H1 (cell line): ENCODE results near the gene ZNF140. TPM values are rescaled to one million over a fixed set of nuclear protein-coding genes. Genes with fewer than 3 reads are reported as not detected.
A peak's percentile ranks its signal among the peaks of the same experiment; 100 is the strongest.

ENCODE experiments used
- CTCF ChIA-PET: fragments of 300-600 bp; sonication (Branson Sonifier 250); formaldehyde crosslinking; loops from one replicate; lab custom pipeline; 2021; ENCODE audit not compliant: partially characterized antibody; lab: Charles Lee
- POLR2A ChIA-PET: fragments of 300-600 bp; sonication (Branson Sonifier 250); formaldehyde crosslinking; loops from one replicate; lab custom pipeline; 2021; ENCODE audit warnings: inconsistent platforms; ENCODE audit not compliant: partially characterized antibody; lab: Charles Lee
- DNase-seq, 2 experiments: peaks; one replicate each; pipeline versions ENCODE4 v3.0.0 to v3.0.0-alpha.2; 2010 to 2022; ENCODE audit warnings: low spot score in 2 of 2, low read depth in 1 of 2, mixed read lengths in 1 of 2
- FAIRE-seq: peaks from 2 replicates; lab custom pipeline; 2011; peaks lifted over from hg19 to GRCh38; lab: Jason Lieb, UNC
- H2AFZ ChIP-seq: 2 replicates; pipeline ENCODE4 v1.8.1; 2012; ENCODE audit warnings: low read length, inconsistent platforms
- H2AK5ac ChIP-seq: 2 replicates; pipeline ENCODE4 v1.6.1; 2013; ENCODE audit warnings: low read depth, low read length
- H2BK120ac ChIP-seq: replicated peaks from 2 replicates; pipeline ENCODE3; 2013; ENCODE audit warnings: low read depth, low read length, inconsistent platforms
- H2BK12ac ChIP-seq: 2 replicates; pipeline ENCODE4 v1.6.1; 2013; ENCODE audit warnings: low read depth, low read length
- H2BK15ac ChIP-seq: 2 replicates; pipeline ENCODE4 v1.6.1; 2013; ENCODE audit warnings: low read length
- H2BK20ac ChIP-seq: 2 replicates; pipeline ENCODE4 v1.6.1; 2013; ENCODE audit warnings: low read length
- H2BK5ac ChIP-seq: 2 replicates; pipeline ENCODE4 v1.6.1; 2013; ENCODE audit warnings: low read depth, low read length
- H3K14ac ChIP-seq: 2 replicates; pipeline ENCODE4 v1.6.1; 2013; ENCODE audit warnings: inconsistent platforms; ENCODE audit not compliant: insufficient read length
- H3K18ac ChIP-seq: 2 replicates; pipeline ENCODE4 v1.6.1; 2013; ENCODE audit warnings: low read length; ENCODE audit errors: extremely low read depth
- H3K23ac ChIP-seq: 2 replicates; pipeline ENCODE4 v1.6.1; 2013; ENCODE audit warnings: inconsistent platforms; ENCODE audit not compliant: insufficient read length
- H3K23me2 ChIP-seq: 2 replicates; pipeline ENCODE4 v1.6.1; 2013; ENCODE audit warnings: low read depth, low read length
- H3K27ac ChIP-seq: 2 replicates; pipeline ENCODE4 v1.6.1; 2011; ENCODE audit warnings: low read depth, low read length, inconsistent platforms
- H3K27me3 ChIP-seq, 4 experiments: replicated peaks in 1 of 4; 1 replicate in 1 of 4; 2 replicates in 3 of 4; pipeline versions ENCODE4 v1.6.1 to v1.8.1; 2011 to 2013; ENCODE audit warnings: low read length in 3 of 4, mild to moderate bottlenecking in 3 of 4, inconsistent platforms in 2 of 4, mixed read lengths in 2 of 4, moderate library complexity in 1 of 4; ENCODE audit not compliant: control insufficient read depth in 3 of 4, insufficient read depth in 3 of 4; ENCODE audit errors: extremely low read depth in 1 of 4
- H3K36me3 ChIP-seq, 4 experiments: 2 replicates each; pipeline versions ENCODE4 v1.6.1 to v1.8.1; 2011 to 2013; ENCODE audit warnings: mild to moderate bottlenecking in 4 of 4, low read length in 3 of 4, moderate library complexity in 2 of 4, control low read depth in 1 of 4, inconsistent platforms in 1 of 4; ENCODE audit not compliant: insufficient read depth in 4 of 4, control insufficient read depth in 2 of 4
- H3K4ac ChIP-seq: replicated peaks from 2 replicates; pipeline ENCODE3; 2013; ENCODE audit warnings: low read length, low read depth, mixed read lengths, inconsistent platforms; ENCODE audit not compliant: insufficient read length
- H3K4me1 ChIP-seq, 4 experiments: replicated peaks in 1 of 4; 1 replicate in 1 of 4; 2 replicates in 3 of 4; pipeline versions ENCODE4 v1.6.1 to v1.8.1; 2011 to 2013; ENCODE audit warnings: low read length in 3 of 4, inconsistent platforms in 2 of 4, mixed read lengths in 1 of 4; ENCODE audit not compliant: insufficient read depth in 4 of 4, control insufficient read depth in 3 of 4
- H3K4me2 ChIP-seq, 2 experiments: 2 replicates each; pipeline versions ENCODE4 v1.6.1 to v1.8.1; 2011 to 2013; ENCODE audit warnings: low read depth in 2 of 2, low read length in 2 of 2, control low read depth in 1 of 2, inconsistent platforms in 1 of 2, mild to moderate bottlenecking in 1 of 2; ENCODE audit not compliant: insufficient read depth in 1 of 2
- H3K4me3 ChIP-seq, 4 experiments: fragments of 200-600, 300-600 bp in 1 of 4; sonication (generic), shearing (Covaris generic), sonication (Bioruptor Twin) in 1 of 4; 2 replicates each; pipeline versions ENCODE4 v1.5.1 to v1.8.1; 2011 to 2016; ENCODE audit warnings: low read length in 4 of 4, low read depth in 3 of 4, control low read depth in 2 of 4, inconsistent platforms in 2 of 4, mild to moderate bottlenecking in 2 of 4, mixed read lengths in 1 of 4, moderate library complexity in 1 of 4; ENCODE audit not compliant: insufficient read depth in 2 of 4; ENCODE audit errors: extremely low read depth in 1 of 4
- H3K56ac ChIP-seq: replicated peaks from 2 replicates; pipeline ENCODE3; 2013; ENCODE audit warnings: low read depth, mild to moderate bottlenecking, mixed read lengths, low read length, inconsistent platforms; ENCODE audit not compliant: insufficient read length
- H3K79me1 ChIP-seq: 2 replicates; pipeline ENCODE4 v1.6.1; 2013; ENCODE audit warnings: low read depth, low read length, control low read depth
- H3K79me2 ChIP-seq, 2 experiments: 2 replicates each; pipeline versions ENCODE4 v1.6.1 to v1.8.1; 2012 to 2013; ENCODE audit warnings: low read length in 2 of 2, mild to moderate bottlenecking in 2 of 2, inconsistent platforms in 1 of 2; ENCODE audit not compliant: insufficient read depth in 2 of 2, control insufficient read depth in 1 of 2
- H3K9ac ChIP-seq, 4 experiments: replicated peaks in 1 of 4; 1 replicate in 1 of 4; 2 replicates in 3 of 4; pipeline versions ENCODE4 v1.6.1 to v1.8.1; 2011 to 2013; ENCODE audit warnings: low read depth in 3 of 4, low read length in 3 of 4, control low read depth in 2 of 4, mild to moderate bottlenecking in 2 of 4, moderate library complexity in 2 of 4, inconsistent platforms in 1 of 4; ENCODE audit errors: extremely low read depth in 1 of 4
- H3K9me3 ChIP-seq, 2 experiments: 2 replicates each; pipeline versions ENCODE4 v1.6.1 to v1.8.1; 2012 to 2013; ENCODE audit warnings: mild to moderate bottlenecking in 2 of 2, moderate library complexity in 2 of 2, control low read depth in 1 of 2, inconsistent platforms in 1 of 2, low read depth in 1 of 2, low read length in 1 of 2, mixed read lengths in 1 of 2; ENCODE audit not compliant: insufficient read depth in 2 of 2
- H4K20me1 ChIP-seq, 2 experiments: replicated peaks in 1 of 2; 2 replicates each; pipeline versions ENCODE3 to v1.8.1; 2011 to 2013; ENCODE audit warnings: inconsistent platforms in 2 of 2, low read length in 2 of 2, mild to moderate bottlenecking in 1 of 2; ENCODE audit not compliant: insufficient read depth in 2 of 2, control insufficient read depth in 1 of 2
- H4K5ac ChIP-seq: 2 replicates; pipeline ENCODE4 v1.6.1; 2013; ENCODE audit warnings: low read length, low read depth, mixed read lengths, inconsistent platforms; ENCODE audit not compliant: insufficient read length
- H4K8ac ChIP-seq: 2 replicates; pipeline ENCODE4 v1.8.0; 2013; ENCODE audit warnings: mild to moderate bottlenecking, moderate library complexity, low read length, inconsistent platforms; ENCODE audit not compliant: insufficient read depth; ENCODE audit errors: extremely low read depth
- H4K91ac ChIP-seq: replicated peaks from 2 replicates; pipeline ENCODE3; 2013; ENCODE audit warnings: low read length, mixed read lengths, inconsistent platforms; ENCODE audit not compliant: insufficient read length
- ATF2 ChIP-seq: IDR thresholded peaks from 2 replicates; pipeline ENCODE4 v1.6.1; 2012; ENCODE audit warnings: low read length, inconsistent platforms
- BACH1 ChIP-seq: IDR thresholded peaks from 2 replicates; pipeline ENCODE4 v1.6.1; 2012; ENCODE audit warnings: low read length, improper control_type of control experiment
- GTF2F1 ChIP-seq: IDR thresholded peaks from 2 replicates; pipeline ENCODE4 v1.6.1; 2012; ENCODE audit warnings: low read depth, low read length, improper control_type of control experiment, borderline replicate concordance
- KDM1A ChIP-seq: fragments of 200-600, 300-600 bp; sonication (generic); IDR thresholded peaks from 2 replicates; pipeline ENCODE4 v1.7.1; 2016; ENCODE audit warnings: mild to moderate bottlenecking, low read length, borderline replicate concordance
- KDM4A ChIP-seq: IDR thresholded peaks from one replicate; pipeline ENCODE4 v1.7.1; 2012; ENCODE audit warnings: low read depth, mild to moderate bottlenecking, moderate library complexity, low read length, inconsistent platforms; ENCODE audit not compliant: severe bottlenecking
- MAFK ChIP-seq: IDR thresholded peaks from 2 replicates; pipeline ENCODE4 v1.6.1; 2012; ENCODE audit warnings: low read depth, mild to moderate bottlenecking, improper control_type of control experiment, low read length
- SIX5 ChIP-seq: IDR thresholded peaks from 2 replicates; pipeline ENCODE4 v1.6.1; 2011; ENCODE audit warnings: mild to moderate bottlenecking, low read depth, low read length
- TAF7 ChIP-seq: optimal IDR thresholded peaks from 2 replicates; pipeline ENCODE3; 2011; ENCODE audit warnings: low read depth, mild to moderate bottlenecking, inconsistent platforms, low read length, moderate library complexity, borderline replicate concordance
- WGBS, 2 experiments: shearing (Covaris generic) in 1 of 2; methylation state at CpG; one replicate each; pipeline versions ENCODE4 v1.1.6 to v1.1.7; 2013 to 2015; ENCODE audit warnings: low lambda C conversion rate in 2 of 2, mixed read lengths in 2 of 2, inconsistent platforms in 1 of 2, low coverage in 1 of 2, missing lambda C conversion rate in 1 of 2; ENCODE audit not compliant: insufficient replicate concordance in 2 of 2, insufficient coverage in 1 of 2, insufficient read length in 1 of 2; ENCODE audit errors: extremely low coverage in 1 of 2, missing lambda C conversion rate in 1 of 2; 5-methylcytosine and 5-hydroxymethylcytosine counted together
- polyA plus RNA-seq, 7 experiments: library from polyadenylated mRNA; depleted of rRNA in 3 of 7; stranded (reverse) in 5 of 7; unstranded in 2 of 7; fragments of >200 nt in 5 of 7; fragments of 200-250 nt in 2 of 7; gene quantifications; 1 replicate in 5 of 7; 2 replicates in 1 of 7; 4 replicates in 1 of 7; pipeline versions ENCODE4 v1.2.1 to v1.2.3, GENCODE V29; 2011 to 2013; ENCODE audit warnings: missing spikeins in 2 of 7, mixed read lengths in 2 of 7
- total RNA-seq: library from RNA; stranded (reverse); fragmentation: NEBNext Ultra II Directional; extraction: Animal tissue kit (Norgen Biotek cat#: 25700); gene quantifications from 2 replicates; pipeline ENCODE4 v1.2.1, GENCODE V29; 2021

ZNF140 gene
- total and polyA plus RNA-seq, 2 of the 8 experiments (the other 6 are each of a cell fraction or from before 2014, with no cell fraction given): 7.5 to 14.3 TPM

- no peak within 1 kb of the TSS; the same call in 1 of the 2 replicates for H2AFZ ChIP-seq
- no peak within 1 kb of the TSS for H3K14ac ChIP-seq
- no peak within 1 kb of the TSS for H2BK20ac ChIP-seq
- no peaks in the 10 kb centered on the region for H3K4me1 ChIP-seq
- peak within 1 kb of the TSS; percentile 73 to 85 (median 78) for H3K4me3 ChIP-seq
- H4K91ac ChIP-seq: peak within 1 kb of the TSS; percentile 100
- peak within 1 kb of the TSS; percentile 100 for H4K8ac ChIP-seq
- peak within 1 kb of the TSS; percentile 57 to 73 for H3K4me2 ChIP-seq
- H3K23me2 ChIP-seq: no peaks in the 10 kb centered on the region
- POLR2A ChIA-PET: interaction anchor here (0.9 to 4.1 kb wide), 13 partner anchors 10 to 144 kb away, joined by 3 to 24 read pairs (median 7); partner anchors contain the start of genes ZNF10, ZNF140, ZNF26 and ZNF268
- peak; percentile 45 for FAIRE-seq
- H3K79me1 ChIP-seq: no peaks in the 10 kb centered on the region
- H3K4ac ChIP-seq: peak within 1 kb of the TSS; percentile 85
- peak within 1 kb of the TSS; percentile 96 for H3K27ac ChIP-seq
- no peaks in the 10 kb centered on the region for H3K27me3 ChIP-seq
- H3K18ac ChIP-seq: peak within 1 kb of the TSS; percentile 100
- no peak within 1 kb of the TSS for H2BK120ac ChIP-seq
- no peaks in the 10 kb centered on the region for H4K20me1 ChIP-seq
- peak within 1 kb of the TSS; percentile 98 for H4K5ac ChIP-seq
- H3K79me2 ChIP-seq: peaks cover 12 to 48% of the 10 kb centered on the region in 2 experiments
- peak within 1 kb of the TSS; percentile 88 to 95 (median 94) for H3K9ac ChIP-seq
- CTCF ChIA-PET: no interaction called here
- peak within 1 kb of the TSS; percentile 96; the same call in 1 of the 2 replicates for H2BK12ac ChIP-seq
- H2BK5ac ChIP-seq: peak within 1 kb of the TSS; percentile 99
- H3K9me3 ChIP-seq: peaks cover 42 to 46% of the 10 kb centered on the region in 2 experiments
- H3K23ac ChIP-seq: no peak within 1 kb of the TSS
- H2AK5ac ChIP-seq: no peak within 1 kb of the TSS
- peak within 1 kb of the TSS; percentile 99 for H3K56ac ChIP-seq
- peak within 1 kb of the TSS; percentile 100; the same call in 1 of the 2 replicates for H2BK15ac ChIP-seq
- H3K36me3 ChIP-seq: peaks cover 8 to 34% (median 19%) of the 10 kb centered on the region in 4 experiments; a peak in 7 of 8 replicates
- WGBS, 2 experiments: 1% methylated on average over 76 of the region's 103 CpGs; no CpG with 5 or more reads in 1 of the 2 experiments
- peak; percentile 87 to 94 for DNase-seq
- TF ChIP-seq KDM1A (0 out of 2 replicates have a peak, but pooled peaks have one; percentile 15), BACH1 (peak; percentile 89), KDM4A (peak; percentile 90), MAFK (no peak), TAF7 (peak; percentile 81), SIX5 (peak; percentile 60; the same call in 1 of the 2 replicates), ATF2 (no peak), GTF2F1 (peak; percentile 63; the same call in 1 of the 2 replicates)
These were observed 43.3 kb upstream of the ZNF140 start, which contains the start of gene ZNF84 for GRCh38 chr12:133037207-133038005. Gene ZNF84 (plus strand): TSS chr12:133037509. CDS start chr12:133041468, 3,959 bp downstream.
